ENCODE data around the gene LRRC10B. TPM values are rescaled to one million over a fixed set of nuclear protein-coding genes. Genes with fewer than 3 reads are reported as not detected.
"Not testable (repeated sequence)": the region's sequence is repeated elsewhere in the genome, so short reads cannot be mapped to it uniquely, and the experiment has no call there.

The LRRC10B gene
- polyA plus RNA-seq (2013) = 0.46 and 0.48 TPM in 2 replicates

DNA sequence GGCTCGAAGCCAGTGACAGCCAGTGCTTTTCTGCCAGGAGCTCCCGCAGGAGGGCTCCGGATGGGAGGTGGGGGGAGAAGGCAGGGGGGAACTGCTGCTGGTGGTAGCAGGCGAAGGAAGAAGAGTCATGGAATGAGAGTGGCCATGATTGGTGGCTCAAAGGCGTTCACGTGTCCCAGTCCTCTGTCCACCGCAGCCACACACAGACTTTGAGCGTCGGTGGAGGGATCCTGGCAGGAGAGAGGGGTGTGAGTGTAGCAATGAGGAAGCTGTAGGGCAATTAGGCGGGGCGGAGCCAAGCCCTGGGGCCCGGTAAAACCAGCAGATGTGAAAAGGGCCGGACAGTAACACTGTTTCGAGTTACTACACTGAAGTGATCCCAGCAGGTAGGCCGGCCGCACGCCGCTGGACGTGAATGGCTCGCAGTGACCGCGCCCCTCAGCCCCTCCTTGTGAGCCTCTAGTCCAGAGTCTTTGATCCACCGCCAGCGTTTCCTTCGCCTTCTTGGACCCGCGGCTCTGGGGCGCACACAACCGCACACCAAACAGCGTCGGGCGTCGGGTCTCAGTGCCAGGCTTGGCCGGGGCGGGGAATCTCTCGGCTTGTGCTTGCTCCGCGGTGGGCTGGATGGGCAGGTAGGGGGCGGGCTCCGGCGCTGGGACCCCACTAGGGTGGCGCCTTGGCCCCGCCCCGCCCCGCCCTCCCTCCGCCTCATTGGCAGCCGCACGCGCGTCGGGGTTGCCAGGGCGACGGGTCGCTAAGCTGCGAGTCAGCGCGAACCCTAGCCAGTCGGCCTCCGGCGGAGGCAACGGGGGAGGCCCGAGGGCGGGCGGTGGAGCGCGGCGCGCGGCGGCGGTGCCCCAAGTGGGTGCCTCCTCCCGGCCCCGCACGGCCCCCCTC is at the start of gene LRRC10B:
LRRC10B (plus strand) TSS at position 788 of the 900 bp plus-strand sequence. CDS start 250 bp downstream, outside the sequence.
- H3K23ac ChIP-seq (ENCODE audit: low read length) = no peak within 1 kb of the TSS
- no peak within 1 kb of the TSS for H2BK120ac ChIP-seq (ENCODE audit: insufficient read depth, low read length, poor library complexity)
- H3K79me2 ChIP-seq (ENCODE audit: control insufficient read depth, insufficient read depth, low read length, poor library complexity) = peaks cover 5% of the 10 kb centered on the region
- H4K8ac ChIP-seq (ENCODE audit: low read depth, low read length) = peak within 1 kb of the TSS; percentile 23
- no peaks in the 10 kb centered on the region for H3K9me3 ChIP-seq (ENCODE audit: insufficient read depth, low read depth, low read length)
- H3K18ac ChIP-seq (ENCODE audit: low read length) = no peak within 1 kb of the TSS
- no peak within 1 kb of the TSS for H3K27ac ChIP-seq (ENCODE audit: low read depth, low read length)
- peak within 1 kb of the TSS; percentile 47 for H3K4me3 ChIP-seq (ENCODE audit: low read depth, low read length)
- H3K4ac ChIP-seq (ENCODE audit: low read depth, low read length) = no peak within 1 kb of the TSS
- peak within 1 kb of the TSS; percentile 74 for H2AFZ ChIP-seq (ENCODE audit: insufficient read depth, low read length, poor library complexity)
- DNase-seq = peak; percentile 30 to 44
- H3K14ac ChIP-seq (ENCODE audit: low read length) = peak within 1 kb of the TSS; percentile 26
- no peaks in the 10 kb centered on the region for H3K36me3 ChIP-seq (ENCODE audit: control insufficient read depth in 1 of 2, insufficient read depth in 2 of 2, low read length in 2 of 2)
- H3K9ac ChIP-seq (ENCODE audit: low read length) = no peak within 1 kb of the TSS
- peaks cover 12% of the 10 kb centered on the region for H3K79me1 ChIP-seq (ENCODE audit: low read length)
- no peak within 1 kb of the TSS for H2BK12ac ChIP-seq (ENCODE audit: low read length)
- peaks cover 32 to 35% of the 10 kb centered on the region in 2 experiments for H3K4me1 ChIP-seq (ENCODE audit: control insufficient read depth in 1 of 2, insufficient read depth in 2 of 2, low read length in 2 of 2)
- H3K27me3 ChIP-seq (ENCODE audit: insufficient read depth, low read length) = peaks cover 24% of the 10 kb centered on the region
- H4K91ac ChIP-seq (ENCODE audit: low read depth, low read length) = no peak within 1 kb of the TSS
- H2AK5ac ChIP-seq (ENCODE audit: low read length) = no peak within 1 kb of the TSS
- peak within 1 kb of the TSS; percentile 75 for H3K4me2 ChIP-seq (ENCODE audit: low read length)
- H2BK5ac ChIP-seq (ENCODE audit: low read depth, low read length, poor library complexity) = no peak within 1 kb of the TSS
- no CpG with 5 or more reads among the region's 74 CpGs for WGBS (ENCODE audit: extremely low coverage, insufficient coverage, insufficient read length)
- peak within 1 kb of the TSS; percentile 20 for H4K12ac ChIP-seq (ENCODE audit: low read depth, low read length)

DNA sequence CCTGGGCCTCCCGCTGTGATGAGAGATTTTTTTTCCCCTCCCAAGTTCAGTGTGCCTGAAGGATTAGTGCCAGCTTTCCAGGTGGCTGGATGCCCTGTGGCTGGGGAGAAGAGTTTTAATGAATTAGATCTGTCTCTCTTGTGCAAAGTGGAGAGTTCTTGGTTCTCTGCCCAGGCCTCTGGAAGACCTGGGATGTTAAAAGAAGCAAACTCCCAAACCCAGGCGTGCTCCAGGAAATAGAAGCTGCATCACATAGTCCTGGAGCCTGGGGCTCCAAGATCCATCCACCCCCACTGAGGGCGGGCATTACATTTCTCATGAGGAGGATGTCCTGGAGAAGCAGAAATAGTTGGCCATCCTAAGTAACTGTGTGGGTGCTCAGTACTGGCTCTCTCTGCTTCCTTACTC is 48.1 kb upstream of the LRRC10B start:
- Histone ChIP-seq H3K9me3 (ENCODE audit: insufficient read depth, low read depth, low read length) (no peaks in the 10 kb centered on the region), H3K23ac (ENCODE audit: low read length) (no peak overlapping the region), H3K4ac (ENCODE audit: low read depth, low read length) (no peak overlapping the region), H3K4me3 (ENCODE audit: low read depth, low read length) (no peak overlapping the region), H3K14ac (ENCODE audit: low read length) (no peak overlapping the region), H3K79me2 (ENCODE audit: control insufficient read depth, insufficient read depth, low read length, poor library complexity) (no peaks in the 10 kb centered on the region), H3K9ac (ENCODE audit: low read length) (no peak overlapping the region), H4K12ac (ENCODE audit: low read depth, low read length) (no peak overlapping the region), H3K27ac (ENCODE audit: low read depth, low read length) (no peak overlapping the region), H3K4me2 (ENCODE audit: low read length) (no peak overlapping the region), H2BK12ac (ENCODE audit: low read length) (no peak overlapping the region), H2BK120ac (ENCODE audit: insufficient read depth, low read length, poor library complexity) (no peak overlapping the region), H3K36me3 (ENCODE audit: control insufficient read depth in 1 of 2, insufficient read depth in 2 of 2, low read length in 2 of 2) (peaks cover 1 to 4% of the 10 kb centered on the region in 2 experiments), H2BK5ac (ENCODE audit: low read depth, low read length, poor library complexity) (no peak overlapping the region), H3K79me1 (ENCODE audit: low read length) (no peaks in the 10 kb centered on the region), H3K18ac (ENCODE audit: low read length) (no peak overlapping the region), H2AFZ (ENCODE audit: insufficient read depth, low read length, poor library complexity) (no peak overlapping the region), H2AK5ac (ENCODE audit: low read length) (no peak overlapping the region), H4K91ac (ENCODE audit: low read depth, low read length) (no peak overlapping the region), H3K4me1 (ENCODE audit: control insufficient read depth in 1 of 2, insufficient read depth in 2 of 2, low read length in 2 of 2) (no peaks in the 10 kb centered on the region), H3K27me3 (ENCODE audit: insufficient read depth, low read length) (no peaks in the 10 kb centered on the region), H4K8ac (ENCODE audit: low read depth, low read length) (no peak overlapping the region)
- no CpG with 5 or more reads among the region's 3 CpGs for WGBS (ENCODE audit: extremely low coverage, insufficient coverage, insufficient read length)
- DNase-seq = no peak

DNA sequence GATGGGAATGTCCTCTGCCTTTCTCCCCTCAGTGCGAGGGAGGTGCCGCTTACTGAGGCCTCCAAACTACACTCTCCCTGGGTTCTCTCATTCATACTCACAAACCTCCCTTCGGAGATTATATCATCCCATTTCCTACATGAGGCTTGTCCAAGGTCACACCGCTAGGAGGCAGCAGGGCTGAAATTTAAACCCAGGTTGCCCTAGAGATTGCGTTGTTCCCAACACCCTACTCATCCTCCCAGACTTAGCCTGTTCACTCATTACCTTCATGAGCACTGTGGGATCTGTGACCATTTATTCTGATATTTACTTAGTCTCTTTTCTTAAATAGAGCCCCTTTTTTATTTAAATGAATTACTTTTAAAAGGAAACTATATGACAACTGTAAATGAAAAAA is 47.6 kb upstream of the LRRC10B start:
- no peak overlapping the region for H3K14ac ChIP-seq (ENCODE audit: low read length)
- H3K4me3 ChIP-seq (ENCODE audit: low read depth, low read length) = no peak overlapping the region
- no peaks in the 10 kb centered on the region for H3K4me1 ChIP-seq (ENCODE audit: control insufficient read depth in 1 of 2, insufficient read depth in 2 of 2, low read length in 2 of 2)
- H3K27ac ChIP-seq (ENCODE audit: low read depth, low read length) = no peak overlapping the region
- WGBS (ENCODE audit: extremely low coverage, insufficient coverage, insufficient read length) = no CpG with 5 or more reads among the region's 5 CpGs
- no peak overlapping the region for H2AK5ac ChIP-seq (ENCODE audit: low read length)
- no peak overlapping the region for H3K18ac ChIP-seq (ENCODE audit: low read length)
- H3K36me3 ChIP-seq (ENCODE audit: control insufficient read depth in 1 of 2, insufficient read depth in 2 of 2, low read length in 2 of 2) = peaks cover 0 to 1% of the 10 kb centered on the region in 2 experiments
- no peak overlapping the region for H3K9ac ChIP-seq (ENCODE audit: low read length)
- no peak overlapping the region for H3K4me2 ChIP-seq (ENCODE audit: low read length)
- no peak overlapping the region for H2BK12ac ChIP-seq (ENCODE audit: low read length)
- H3K23ac ChIP-seq (ENCODE audit: low read length) = no peak overlapping the region
- no peak overlapping the region for H4K91ac ChIP-seq (ENCODE audit: low read depth, low read length)
- H3K79me2 ChIP-seq (ENCODE audit: control insufficient read depth, insufficient read depth, low read length, poor library complexity) = no peaks in the 10 kb centered on the region
- no peaks in the 10 kb centered on the region for H3K27me3 ChIP-seq (ENCODE audit: insufficient read depth, low read length)
- H3K4ac ChIP-seq (ENCODE audit: low read depth, low read length) = no peak overlapping the region
- H2BK120ac ChIP-seq (ENCODE audit: insufficient read depth, low read length, poor library complexity) = no peak overlapping the region
- H4K12ac ChIP-seq (ENCODE audit: low read depth, low read length) = no peak overlapping the region
- DNase-seq = peak in 1 of 2 donors; percentile 34
- H2BK5ac ChIP-seq (ENCODE audit: low read depth, low read length, poor library complexity) = no peak overlapping the region
- H4K8ac ChIP-seq (ENCODE audit: low read depth, low read length) = no peak overlapping the region
- H3K9me3 ChIP-seq (ENCODE audit: insufficient read depth, low read depth, low read length) = no peaks in the 10 kb centered on the region
- no peak overlapping the region for H2AFZ ChIP-seq (ENCODE audit: insufficient read depth, low read length, poor library complexity)
- no peaks in the 10 kb centered on the region for H3K79me1 ChIP-seq (ENCODE audit: low read length)

DNA sequence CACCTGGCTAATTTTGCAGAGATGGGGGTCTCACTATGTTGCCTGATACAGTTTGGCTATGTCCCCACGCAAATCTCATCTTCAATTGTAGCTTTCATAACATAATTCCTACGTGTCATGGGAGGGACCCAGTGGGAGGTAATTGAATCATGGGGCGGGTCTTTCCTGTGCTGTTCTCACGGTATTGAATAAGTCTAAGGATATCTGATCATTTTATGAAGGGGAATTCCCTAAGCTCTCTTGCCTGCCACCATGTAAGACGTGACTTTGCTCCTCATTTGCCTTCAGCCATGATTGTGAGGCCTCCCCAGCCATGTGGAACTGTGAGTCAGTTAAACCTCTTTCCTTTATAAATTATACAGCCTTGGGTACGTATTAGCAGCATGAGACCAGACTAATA is 40.9 kb upstream of the LRRC10B start:
- H3K9ac ChIP-seq (ENCODE audit: low read length); H3K4me2 ChIP-seq (ENCODE audit: low read length); H3K23ac ChIP-seq (ENCODE audit: low read length); H4K8ac ChIP-seq (ENCODE audit: low read depth, low read length); H3K4ac ChIP-seq (ENCODE audit: low read depth, low read length); H3K27me3 ChIP-seq (ENCODE audit: insufficient read depth, low read length); H3K14ac ChIP-seq (ENCODE audit: low read length); DNase-seq; H2BK5ac ChIP-seq (ENCODE audit: low read depth, low read length, poor library complexity); H3K9me3 ChIP-seq (ENCODE audit: insufficient read depth, low read depth, low read length); H3K27ac ChIP-seq (ENCODE audit: low read depth, low read length); H4K91ac ChIP-seq (ENCODE audit: low read depth, low read length); H3K36me3 ChIP-seq (ENCODE audit: control insufficient read depth in 1 of 2, insufficient read depth in 2 of 2, low read length in 2 of 2); H3K4me3 ChIP-seq (ENCODE audit: low read depth, low read length); H3K79me2 ChIP-seq (ENCODE audit: control insufficient read depth, insufficient read depth, low read length, poor library complexity); H4K12ac ChIP-seq (ENCODE audit: low read depth, low read length); H2AFZ ChIP-seq (ENCODE audit: insufficient read depth, low read length, poor library complexity); H2BK12ac ChIP-seq (ENCODE audit: low read length); H2AK5ac ChIP-seq (ENCODE audit: low read length); H3K79me1 ChIP-seq (ENCODE audit: low read length); H3K4me1 ChIP-seq (ENCODE audit: control insufficient read depth in 1 of 2, insufficient read depth in 2 of 2, low read length in 2 of 2); H3K18ac ChIP-seq (ENCODE audit: low read length); H2BK120ac ChIP-seq (ENCODE audit: insufficient read depth, low read length, poor library complexity): not testable (repeated sequence)
- no CpG with 5 or more reads among the region's 6 CpGs for WGBS (ENCODE audit: extremely low coverage, insufficient coverage, insufficient read length)

All from trophoblast cell (in vitro differentiated cells and primary cell).